ENCODE results near the gene PIKFYVE. TPM values are rescaled to one million over a fixed set of nuclear protein-coding genes. Genes with fewer than 3 reads are reported as not detected.

The PIKFYVE gene
- total RNA-seq, 1 experiment from 2014 or later, result 27.2 TPM

DNA sequence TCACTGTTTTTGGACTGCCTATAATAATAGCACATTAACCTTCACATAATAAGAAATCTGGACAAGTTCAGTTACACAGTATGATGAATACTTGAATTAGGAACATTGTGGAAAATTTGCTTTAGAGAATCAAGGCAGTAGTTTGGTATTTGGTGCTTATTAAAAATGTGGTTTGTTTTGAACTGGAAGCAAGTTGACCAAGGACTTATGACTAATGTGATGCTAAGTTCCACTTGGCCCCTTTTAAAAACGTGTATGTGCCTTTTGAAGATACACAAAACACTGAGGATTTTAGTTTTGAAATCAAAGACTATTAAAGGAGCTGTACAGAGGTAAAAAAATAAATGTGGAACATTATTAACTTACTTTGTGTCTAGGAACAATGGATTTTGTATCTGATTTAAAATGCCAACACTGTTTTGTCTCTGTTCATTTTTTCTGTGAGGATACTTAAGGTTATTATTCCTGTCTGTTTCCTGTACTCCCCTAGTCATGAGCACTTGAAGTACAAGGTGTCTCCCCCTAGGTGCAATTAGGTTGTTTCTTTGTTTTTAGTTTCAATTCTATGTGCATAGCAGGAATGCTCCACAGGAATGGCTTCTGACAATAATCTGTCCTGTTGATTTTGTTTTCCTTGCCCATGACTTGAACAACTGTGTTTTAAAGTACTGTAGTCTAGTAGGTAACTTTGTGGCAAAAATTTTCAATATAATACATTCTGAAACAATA is 91.0 kb downstream of the PIKFYVE start:
- H2AFZ ChIP-seq (ENCODE audit: low read length), result no peak overlapping the region
- Mint-ChIP-seq H3K4me1 (peaks cover 9 to 10% of the 10 kb centered on the region in 2 experiments), H3K27me3 (ENCODE audit: low read depth) (no peaks in the 10 kb centered on the region; the same call in 1 of the 2 replicates), H3K27ac (no peak overlapping the region), H3K4me3 (no peak overlapping the region), H3K36me3 (ENCODE audit: insufficient read depth in 1 of 3, low read depth in 3 of 3) (peaks cover 12 to 58% (median 41%) of the 10 kb centered on the region in 3 experiments; a peak in 6 of 7 replicates), H3K9me3 (no peaks in the 10 kb centered on the region; a peak in 1 of 5 replicates)
- peak; percentile 28; the same call in 2 of the 3 replicates for TF ChIP-seq CTCF (conservative IDR thresholded peaks at IDR 0.05)
- no peak overlapping the region for H3K23ac ChIP-seq (ENCODE audit: insufficient read length, low read depth, low read length)
- H2BK12ac ChIP-seq (ENCODE audit: insufficient read length, low read depth, low read length), result no peak overlapping the region
- H3T11ph ChIP-seq (ENCODE audit: low read length), result no peak overlapping the region
- no CpG with 5 or more reads among the region's 1 CpG for WGBS (ENCODE audit: extremely low coverage, insufficient read length, low lambda C conversion rate)
- H3K4me1 ChIP-seq (ENCODE audit: insufficient read depth, low read length), result no peaks in the 10 kb centered on the region
- no peak for DNase-seq
- no peaks in the 10 kb centered on the region for H4K20me1 ChIP-seq (ENCODE audit: control insufficient read depth, insufficient read depth, insufficient read length)
- H3K14ac ChIP-seq (ENCODE audit: insufficient read depth, low read length), result no peak overlapping the region
- H2BK20ac ChIP-seq (ENCODE audit: low read depth, low read length, poor library complexity, severe bottlenecking), result no peak overlapping the region
- no peak overlapping the region for H3K4ac ChIP-seq (ENCODE audit: low read depth, low read length)
- H3K18ac ChIP-seq (ENCODE audit: insufficient read length, low read depth, low read length), result no peak overlapping the region
- no peak overlapping the region for H2BK15ac ChIP-seq (ENCODE audit: low read depth, low read length)
- H4K8ac ChIP-seq (replicated peaks; ENCODE audit: insufficient read length, low read depth, low read length), result no peak overlapping the region
- H3K9ac ChIP-seq (ENCODE audit: extremely low read depth, insufficient read length, low read length), result no peak overlapping the region
- no peak overlapping the region for H3K4me2 ChIP-seq (ENCODE audit: insufficient read depth, insufficient read length, low read length)
- H3K9me3 ChIP-seq (ENCODE audit: control insufficient read depth, low read depth, low read length), result no peaks in the 10 kb centered on the region
- H2BK5ac ChIP-seq (ENCODE audit: insufficient read length, low read length), result no peak overlapping the region
- H2BK120ac ChIP-seq (ENCODE audit: low read depth, low read length, poor library complexity, severe bottlenecking), result no peak overlapping the region
- no peak overlapping the region for H3K56ac ChIP-seq (ENCODE audit: insufficient read length, low read depth, low read length)
- no peak overlapping the region for H3K27ac ChIP-seq (ENCODE audit: insufficient read length, low read depth, low read length)
- no peak overlapping the region for H2AK5ac ChIP-seq (ENCODE audit: insufficient read length, low read length)
- H3K79me2 ChIP-seq (ENCODE audit: insufficient read depth, low read length), result no peaks in the 10 kb centered on the region
- no peaks in the 10 kb centered on the region for H3K23me2 ChIP-seq (ENCODE audit: insufficient read length, low read depth, low read length, poor library complexity, severe bottlenecking)
- no peak overlapping the region for H4K5ac ChIP-seq (ENCODE audit: insufficient read length, low read depth, low read length)
- no peaks in the 10 kb centered on the region for H3K79me1 ChIP-seq (ENCODE audit: insufficient read depth, low read depth, low read length, poor library complexity, severe bottlenecking)
- H4K91ac ChIP-seq (ENCODE audit: insufficient read length, low read depth, low read length), result no peak overlapping the region
- no peaks in the 10 kb centered on the region for H3K27me3 ChIP-seq (ENCODE audit: insufficient read depth, low read length)
